AG04449 (cell line): Measurements from ENCODE around the gene KIF23.

Experiments used
- CTCF ChIA-PET: fragments of 350-600 bp; formaldehyde crosslinking; extraction: SDS; loops from one replicate; lab custom pipeline; 2021; ENCODE audit warnings: antibody characterized with exemption; lab: Yijun Ruan, JAX
- POLR2A ChIA-PET: fragments of 400-600, 350-600 bp; formaldehyde crosslinking; extraction: SDS; loops from one replicate; lab custom pipeline; 2020; ENCODE audit warnings: antibody characterized with exemption, inconsistent platforms; lab: Yijun Ruan, JAX
- DNase-seq: peaks from one replicate; pipeline ENCODE4 v3.0.0-alpha.2; 2010; ENCODE audit warnings: low read depth, low spot score
- H3K4me3 ChIP-seq: 2 replicates; pipeline ENCODE4 v1.5.1; 2011; ENCODE audit warnings: low read depth, mild to moderate bottlenecking, control low read depth, low read length
- CTCF ChIP-seq: IDR thresholded peaks from one replicate; pipeline ENCODE4 v1.5.1; 2011; ENCODE audit warnings: mild to moderate bottlenecking, moderate library complexity, low read length, control low read depth, inconsistent platforms; ENCODE audit not compliant: insufficient read depth; ENCODE audit errors: missing control alignments

KIF23 gene

GRCh38 chr15:69472046-69472445, 57.9 kb downstream of the KIF23 start:
- CTCF ChIA-PET, result interaction anchor here (1.2 to 5.9 kb wide), 3 partner anchors 9 to 1017 kb away, joined by 3 to 45 read pairs (median 4); no protein-coding TSS in a partner anchor
- no peak for TF ChIP-seq CTCF
- H3K4me3 ChIP-seq, result no peak overlapping the region
- POLR2A ChIA-PET, result interaction anchor here (0.5 kb wide), 1 partner anchor 724 kb away, joined by 3 read pairs; no protein-coding TSS in a partner anchor
- no peak for DNase-seq

- TF ChIP-seq CTCF, result no peak
- POLR2A ChIA-PET, result interaction anchor here (0.5 kb wide), 1 partner anchor 723 kb away, joined by 3 read pairs; no protein-coding TSS in a partner anchor
- no peak for DNase-seq
- CTCF ChIA-PET, result interaction anchor here (1.2 to 5.9 kb wide), 3 partner anchors 9 to 1017 kb away, joined by 3 to 45 read pairs (median 4); no protein-coding TSS in a partner anchor
- no peak overlapping the region for H3K4me3 ChIP-seq
Measured at GRCh38 chr15:69472562-69472961, 58.4 kb downstream of the KIF23 start.

GRCh38 chr15:69474291-69474690, 60.1 kb downstream of the KIF23 start:
- DNase-seq, result no peak
- no peak overlapping the region for H3K4me3 ChIP-seq
- TF ChIP-seq CTCF, result no peak
- POLR2A ChIA-PET, result interaction anchor here (1.1 kb wide), 1 partner anchor 623 kb away, joined by 4 read pairs; the partner anchor contains the start of gene TLE3
- CTCF ChIA-PET, result interaction anchor here (1.0 to 8.3 kb wide), 14 partner anchors 7 to 1326 kb away, joined by 3 to 108 read pairs (median 4); no protein-coding TSS in a partner anchor

- TF ChIP-seq CTCF, result peak; percentile 7
- POLR2A ChIA-PET, result interaction anchor here (1.1 kb wide), 1 partner anchor 623 kb away, joined by 4 read pairs; the partner anchor contains the start of gene TLE3
- no peak overlapping the region for H3K4me3 ChIP-seq
- CTCF ChIA-PET, result interaction anchor here (0.9 to 8.3 kb wide), 19 partner anchors 8 to 1326 kb away, joined by 3 to 108 read pairs (median 5); no protein-coding TSS in a partner anchor
- no peak for DNase-seq
Measured at GRCh38 chr15:69474846-69475455, 60.8 kb downstream of the KIF23 start.

- H3K4me3 ChIP-seq, result no peak overlapping the region
- TF ChIP-seq CTCF, result peak; percentile 92
- ChIA-PET CTCF (interaction anchor here (0.6 to 8.3 kb wide), 27 partner anchors 9 to 1325 kb away, joined by 3 to 108 read pairs (median 4); no protein-coding TSS in a partner anchor), POLR2A (no interaction called here)
- no peak for DNase-seq
Measured at GRCh38 chr15:69475769-69476358, 61.7 kb downstream of the KIF23 start.
